GM19025 (cell line): ENCODE results near the gene MAGEB6.
"Not testable (repeated sequence)": the region's sequence is repeated elsewhere in the genome, so short reads cannot be mapped to it uniquely, and the experiment has no call there.

Source experiments
- ATAC-seq: cut with Tn5 transposase; IDR thresholded peaks from one replicate; pipeline ENCODE4 v1.9.1; 2021; ENCODE audit warnings: mild to moderate bottlenecking, low read depth, moderate library complexity; ENCODE audit not compliant: unreplicated experiment

Gene MAGEB6

GRCh38 chrX:26192204-26192603 is at the start of gene MAGEB6:
Gene MAGEB6 (plus strand): TSS chrX:26192440. CDS start chrX:26193847, 1,407 bp downstream.
- ATAC-seq: no peak

GRCh38 chrX:26146024-26146423 is 46.2 kb upstream of the MAGEB6 start:
- no peak for ATAC-seq

DNA sequence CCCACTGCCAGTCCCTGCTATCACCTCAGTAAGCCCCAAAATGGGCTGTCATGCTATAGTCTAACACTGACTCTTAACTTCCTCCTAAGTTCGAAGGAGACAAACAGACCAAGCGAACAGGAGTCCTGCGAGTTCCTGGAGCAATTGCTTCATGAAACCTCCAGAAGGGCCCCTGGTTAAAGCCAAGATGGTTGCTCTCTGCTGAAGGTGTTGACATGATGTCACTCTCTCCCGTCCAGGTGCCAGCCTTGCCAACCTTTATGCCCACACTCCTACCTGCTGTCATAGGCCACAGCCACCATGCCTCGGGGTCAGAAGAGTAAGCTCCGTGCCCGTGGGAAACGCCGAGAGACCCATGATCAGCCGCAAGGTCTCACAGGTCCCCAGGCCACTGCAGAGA is 31.9 kb upstream of the MAGEB6 start, which contains the start of gene MAGEB6B:
TSS of gene MAGEB6B (plus strand) at position 301 of the 400 bp plus-strand sequence. CDS start at position 301, 0 bp downstream.
- no peak for ATAC-seq

DNA sequence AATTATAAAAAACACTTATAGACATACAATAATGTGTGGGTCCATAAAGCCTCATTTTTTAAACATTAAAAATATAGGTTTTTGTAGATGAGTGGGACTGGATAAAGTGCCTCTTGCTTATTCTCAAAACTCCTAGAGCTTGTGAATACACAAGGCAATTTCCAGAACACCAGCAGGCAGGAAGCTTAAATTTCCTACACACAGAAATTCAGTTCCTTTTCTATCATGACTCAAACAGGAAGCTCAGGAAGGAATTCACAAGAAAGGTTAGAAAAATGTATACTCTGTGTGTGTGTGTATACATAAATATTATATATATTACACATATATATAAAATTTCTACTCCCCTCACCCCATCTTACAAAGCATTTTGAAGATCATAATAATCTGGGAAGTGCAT is 11.3 kb downstream of the MAGEB6 start:
- no peak for ATAC-seq

- not testable (repeated sequence) for ATAC-seq
Observed at GRCh38 chrX:26204717-26205116, 12.5 kb downstream of the MAGEB6 start.

GRCh38 chrX:26208012-26208411 is 15.8 kb downstream of the MAGEB6 start:
- no peak for ATAC-seq

GRCh38 chrX:26215869-26216268 is 23.6 kb downstream of the MAGEB6 start, which contains the start of gene MAGEB5:
Gene MAGEB5 (plus strand): TSS chrX:26216169. CDS start chrX:26217302, 1,133 bp downstream.
- ATAC-seq: no peak

GRCh38 chrX:26219351-26219750 is 27.1 kb downstream of the MAGEB6 start:
- no peak for ATAC-seq

DNA sequence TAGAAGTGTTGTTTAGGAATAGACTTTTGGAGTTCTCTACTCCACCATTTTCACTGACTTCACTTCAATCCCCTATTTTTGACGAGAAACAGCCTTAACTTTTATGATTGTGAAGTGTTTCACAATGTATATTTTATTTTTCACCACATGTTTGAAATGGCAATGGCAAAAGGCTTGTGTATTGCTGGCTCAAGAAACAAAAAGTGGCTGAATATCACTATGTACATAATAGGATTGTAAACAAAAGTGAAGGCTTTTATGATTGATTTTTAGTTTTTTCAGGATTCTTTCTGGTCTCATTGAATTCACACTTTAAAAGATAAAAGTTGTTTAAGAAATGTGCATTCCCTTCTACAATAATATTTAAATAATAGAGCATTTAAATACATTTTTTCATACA is 41.9 kb downstream of the MAGEB6 start:
- ATAC-seq: no peak
